K562 (cell line): ENCODE results near the gene COL1A1. TPM values are rescaled to one million over a fixed set of nuclear protein-coding genes. Genes with fewer than 3 reads are reported as not detected.

Experiments
- AFF4 ChIP-seq: sonication (generic); formaldehyde crosslinking; IDR thresholded peaks from 2 replicates; pipeline ENCODE4 v1.8.0; 2023; ENCODE audit warnings: mild to moderate bottlenecking, missing genetic modification reagents
- LARP7 ChIP-seq: fragments of 450-650 bp; IDR thresholded peaks from 2 replicates; pipeline ENCODE4 v1.6.1; 2016
- MCM3 ChIP-seq: fragments of 450-650 bp; IDR thresholded peaks from 2 replicates; pipeline ENCODE4 v1.6.1; 2016
- PCBP2 ChIP-seq: fragments of 200-400 bp; formaldehyde crosslinking; IDR thresholded peaks from 2 replicates; pipeline ENCODE4 v1.6.1; 2018; ENCODE audit warnings: low read length, low read depth, mild to moderate bottlenecking, moderate library complexity; ENCODE audit not compliant: poor library complexity, severe bottlenecking
- SMARCC2 ChIP-seq: fragments of 450-650 bp; IDR thresholded peaks from 2 replicates; pipeline ENCODE4 v1.6.1; 2017; ENCODE audit warnings: antibody characterized with exemption, moderate library complexity, mild to moderate bottlenecking, low read depth
- U2AF1 ChIP-seq: fragments of 200-400 bp; formaldehyde crosslinking; optimal IDR thresholded peaks from 2 replicates; pipeline ENCODE3; 2017; ENCODE audit warnings: mild to moderate bottlenecking, low read depth, low read length, moderate library complexity
- ZBTB5 ChIP-seq: fragments of 450-650 bp; IDR thresholded peaks from 2 replicates; pipeline ENCODE4 v1.6.1; 2017; ENCODE audit warnings: antibody characterized with exemption
- ZNF282 ChIP-seq: sonication (generic); formaldehyde crosslinking; IDR thresholded peaks from 2 replicates; pipeline ENCODE4 v1.8.1; 2023; ENCODE audit warnings: missing genetic modification reagents
- ZNF639 ChIP-seq, 2 experiments: fragments of 200-800 bp in 1 of 2; sonication (Bioruptor generic) in 1 of 2; sonication (generic) in 1 of 2; formaldehyde crosslinking in 1 of 2; IDR thresholded peaks in 1 of 2; conservative IDR thresholded peaks in 1 of 2; 2 replicates each; pipeline versions ENCODE4 v1.5.0 to v1.6.1; 2016 to 2020; ENCODE audit warnings: missing compliant biosample characterization in 1 of 2, missing genetic modification characterization in 1 of 2, missing genetic modification reagents in 1 of 2
- polyA plus RNA-seq, 8 experiments: library from polyadenylated mRNA; depleted of rRNA in 4 of 8; stranded (reverse) in 5 of 8; unstranded in 3 of 8; fragments of >200 nt; fragmentation: Nextera tagmentation in 2 of 8; fragmentation: Illumina TruSeq in 1 of 8; extraction: Ambion mirVana in 2 of 8; extraction: Trizol in 1 of 8; gene quantifications; 2 replicates each; pipeline versions ENCODE4 v1.2.1 to v1.2.3, GENCODE V29; 2011 to 2014; ENCODE audit warnings: inconsistent platforms in 1 of 8, missing spikeins in 1 of 8
- total RNA-seq, 7 experiments: library from RNA; depleted of rRNA in 6 of 7; stranded (reverse); fragments of >200 nt in 6 of 7; fragmentation: Illumina TruSeq in 2 of 7; extraction: Trizol in 2 of 7; gene quantifications; 2 replicates each; pipeline versions ENCODE4 v1.2.1 to v1.2.3, GENCODE V29; 2011 to 2021; ENCODE audit warnings: low replicate concordance in 1 of 7

The COL1A1 gene
- total and polyA plus RNA-seq, 9 of the 15 experiments (the other 6 are each of a cell fraction or from before 2014, with no cell fraction given): 0.04 to 3.4 (median 0.18) TPM

GRCh38 chr17:50206604-50207293 is 5.3 kb upstream of the COL1A1 start (continued):
- no peak for TF ChIP-seq SMARCC2
- no peak for TF ChIP-seq ZNF639 (CRISPR knock-in tag; conservative IDR thresholded peaks at IDR 0.05 in 1 of 2, IDR thresholded peaks at IDR 0.05 in 1 of 2)
- peak; percentile 94 for TF ChIP-seq U2AF1
- TF ChIP-seq ZBTB5: 0 out of 2 replicates have a peak, but pooled peaks have one; percentile 17
- TF ChIP-seq PCBP2: peak; percentile 78
- TF ChIP-seq AFF4: no peak
- TF ChIP-seq MCM3: no peak
- TF ChIP-seq LARP7: 0 out of 2 replicates have a peak, but pooled peaks have one; percentile 13
- TF ChIP-seq ZNF282 (CRISPR knock-in tag): no peak
